HUES64 (cell line): ENCODE results near the gene RASSF5.
A peak's percentile ranks its signal among the peaks of the same experiment; 100 is the strongest.

Experiments
- H3K27ac ChIP-seq: 2 replicates; pipeline ENCODE4 v1.7.0; 2013; ENCODE audit warnings: low read depth, low read length, inconsistent platforms
- H3K27me3 ChIP-seq: 2 replicates; pipeline ENCODE4 v1.6.1; 2013; ENCODE audit warnings: mild to moderate bottlenecking, low read length; ENCODE audit not compliant: insufficient read depth
- H3K36me3 ChIP-seq: 2 replicates; pipeline ENCODE4 v1.6.1; 2013; ENCODE audit warnings: mild to moderate bottlenecking, low read length; ENCODE audit not compliant: insufficient read depth
- H3K4me1 ChIP-seq: 2 replicates; pipeline ENCODE4 v1.6.1; 2013; ENCODE audit warnings: mild to moderate bottlenecking, low read length, moderate library complexity; ENCODE audit not compliant: insufficient read depth
- H3K4me3 ChIP-seq: 2 replicates; pipeline ENCODE4 v1.5.1; 2013; ENCODE audit warnings: mild to moderate bottlenecking, low read length, moderate library complexity
- H3K9ac ChIP-seq: 2 replicates; pipeline ENCODE4 v1.6.1; 2013; ENCODE audit warnings: mild to moderate bottlenecking, low read depth, low read length
- H3K9me3 ChIP-seq: 2 replicates; pipeline ENCODE4 v1.6.1; 2013; ENCODE audit warnings: low read depth, low read length; ENCODE audit not compliant: insufficient read depth
- WGBS: fragments of 150-250, 120-280 bp; methylation state at CpG from one replicate; pipeline ENCODE4 v1.1.7; 2013; ENCODE audit warnings: missing lambda C conversion rate; 5-methylcytosine and 5-hydroxymethylcytosine counted together

The RASSF5 gene

GRCh38 chr1:206468571-206468970 lies 38.8 kb upstream of the RASSF5 start:
- no peaks in the 10 kb centered on the region; the same call in 1 of the 2 replicates for H3K36me3 ChIP-seq
- no peak overlapping the region for H3K9ac ChIP-seq
- 78% methylated on average over 3 of the region's 3 CpGs for WGBS
- H3K27ac ChIP-seq, result no peak overlapping the region
- H3K27me3 ChIP-seq, result peaks cover 8% of the 10 kb centered on the region; the same call in 1 of the 2 replicates
- H3K4me1 ChIP-seq, result peaks cover 45% of the 10 kb centered on the region
- no peaks in the 10 kb centered on the region for H3K9me3 ChIP-seq
- no peak overlapping the region for H3K4me3 ChIP-seq

GRCh38 chr1:206469411-206469932 lies 37.9 kb upstream of the RASSF5 start:
- Histone ChIP-seq H3K4me3 (peak overlapping the region; percentile 71; the same call in 1 of the 2 replicates), H3K27me3 (peaks cover 8% of the 10 kb centered on the region; the same call in 1 of the 2 replicates), H3K36me3 (no peaks in the 10 kb centered on the region), H3K9ac (no peak overlapping the region), H3K9me3 (no peaks in the 10 kb centered on the region), H3K4me1 (peaks cover 45% of the 10 kb centered on the region), H3K27ac (no peak overlapping the region)
- WGBS, result 61% methylated on average over 2 of the region's 2 CpGs

- Histone ChIP-seq H3K9me3 (no peaks in the 10 kb centered on the region), H3K27ac (peak within 1 kb of the TSS; percentile 60; the same call in 1 of the 2 replicates), H3K27me3 (peaks cover 8% of the 10 kb centered on the region; the same call in 1 of the 2 replicates), H3K36me3 (peaks cover 2% of the 10 kb centered on the region; the same call in 1 of the 2 replicates), H3K9ac (peak within 1 kb of the TSS; percentile 26), H3K4me1 (peaks cover 45% of the 10 kb centered on the region), H3K4me3 (peak within 1 kb of the TSS; percentile 71)
- WGBS, result 12% methylated on average over 10 of the region's 10 CpGs
Observed at GRCh38 chr1:206469933-206470691, 37.2 kb upstream of the RASSF5 start, which contains the start of gene IKBKE. Gene IKBKE (plus strand): TSS chr1:206470476. CDS start chr1:206473228, 2,752 bp downstream.

GRCh38 chr1:206470692-206471414 lies 36.5 kb upstream of the RASSF5 start:
- peaks cover 5% of the 10 kb centered on the region; the same call in 1 of the 2 replicates for H3K36me3 ChIP-seq
- peak overlapping the region; percentile 71 for H3K4me3 ChIP-seq
- peaks cover 45% of the 10 kb centered on the region for H3K4me1 ChIP-seq
- peak overlapping the region; percentile 60; the same call in 1 of the 2 replicates for H3K27ac ChIP-seq
- peak overlapping the region; percentile 26 for H3K9ac ChIP-seq
- no peaks in the 10 kb centered on the region for H3K9me3 ChIP-seq
- WGBS, result 0% methylated on average over 18 of the region's 18 CpGs
- H3K27me3 ChIP-seq, result peaks cover 8% of the 10 kb centered on the region; the same call in 1 of the 2 replicates

GRCh38 chr1:206471415-206471801 lies 35.9 kb upstream of the RASSF5 start:
- 28% methylated on average over 7 of the region's 7 CpGs for WGBS
- H3K27ac ChIP-seq, result peak overlapping the region; percentile 48; the same call in 1 of the 2 replicates
- H3K36me3 ChIP-seq, result peaks cover 7% of the 10 kb centered on the region; the same call in 1 of the 2 replicates
- no peaks in the 10 kb centered on the region for H3K9me3 ChIP-seq
- H3K9ac ChIP-seq, result peak overlapping the region; percentile 26; the same call in 1 of the 2 replicates
- H3K27me3 ChIP-seq, result peaks cover 8% of the 10 kb centered on the region; the same call in 1 of the 2 replicates
- H3K4me3 ChIP-seq, result peak overlapping the region; percentile 71
- H3K4me1 ChIP-seq, result peaks cover 45% of the 10 kb centered on the region

- H3K27ac ChIP-seq, result no peak overlapping the region
- peaks cover 4% of the 10 kb centered on the region; the same call in 1 of the 2 replicates for H3K27me3 ChIP-seq
- no peak overlapping the region for H3K9ac ChIP-seq
- H3K4me3 ChIP-seq, result no peak overlapping the region
- 90% methylated on average over 2 of the region's 2 CpGs for WGBS
- no peaks in the 10 kb centered on the region for H3K9me3 ChIP-seq
- H3K4me1 ChIP-seq, result peaks cover 42% of the 10 kb centered on the region
- H3K36me3 ChIP-seq, result peaks cover 7% of the 10 kb centered on the region; the same call in 1 of the 2 replicates
Observed at GRCh38 chr1:206472024-206472423, 35.3 kb upstream of the RASSF5 start.

- Histone ChIP-seq H3K27me3 (no peaks in the 10 kb centered on the region), H3K4me3 (no peak overlapping the region), H3K9me3 (no peaks in the 10 kb centered on the region), H3K9ac (no peak overlapping the region), H3K4me1 (peaks cover 39% of the 10 kb centered on the region), H3K27ac (no peak overlapping the region), H3K36me3 (peaks cover 7% of the 10 kb centered on the region; the same call in 1 of the 2 replicates)
- WGBS, result 16% methylated on average over 3 of the region's 3 CpGs
Observed at GRCh38 chr1:206472454-206472853, 34.9 kb upstream of the RASSF5 start.

GRCh38 chr1:206472886-206473285 lies 34.4 kb upstream of the RASSF5 start:
- Histone ChIP-seq H3K27me3 (no peaks in the 10 kb centered on the region), H3K4me1 (peaks cover 38% of the 10 kb centered on the region)
- WGBS, result 56% methylated on average over 5 of the region's 5 CpGs

GRCh38 chr1:206476058-206476457 lies 31.3 kb upstream of the RASSF5 start:
- no peak overlapping the region for H3K9ac ChIP-seq
- no peak overlapping the region for H3K27ac ChIP-seq
- H3K36me3 ChIP-seq, result peaks cover 7% of the 10 kb centered on the region; the same call in 1 of the 2 replicates
- H3K4me1 ChIP-seq, result peaks cover 23% of the 10 kb centered on the region
- H3K9me3 ChIP-seq, result no peaks in the 10 kb centered on the region
- 95% methylated on average over 17 of the region's 17 CpGs for WGBS
- H3K4me3 ChIP-seq, result no peak overlapping the region
- no peaks in the 10 kb centered on the region for H3K27me3 ChIP-seq

More at GRCh38 chr1:206472886-206473285, 34.4 kb upstream of the RASSF5 start:
- H3K9ac ChIP-seq, result no peak overlapping the region
- H3K9me3 ChIP-seq, result no peaks in the 10 kb centered on the region
- no peak overlapping the region for H3K27ac ChIP-seq
- H3K4me3 ChIP-seq, result no peak overlapping the region
- H3K36me3 ChIP-seq, result peaks cover 7% of the 10 kb centered on the region; the same call in 1 of the 2 replicates

GRCh38 chr1:206476591-206476990 lies 30.7 kb upstream of the RASSF5 start:
- H3K27me3 ChIP-seq, result no peaks in the 10 kb centered on the region
- 95% methylated on average over 14 of the region's 14 CpGs for WGBS
- H3K9ac ChIP-seq, result no peak overlapping the region
- H3K4me1 ChIP-seq, result peaks cover 18% of the 10 kb centered on the region
- H3K27ac ChIP-seq, result no peak overlapping the region
- no peaks in the 10 kb centered on the region for H3K9me3 ChIP-seq
- H3K4me3 ChIP-seq, result no peak overlapping the region
- H3K36me3 ChIP-seq, result peaks cover 7% of the 10 kb centered on the region; the same call in 1 of the 2 replicates
